ENCODE measurements around the gene DELE1. TPM values are rescaled to one million over a fixed set of nuclear protein-coding genes. Genes with fewer than 3 reads are reported as not detected.
"Not testable (repeated sequence)": the region's sequence is repeated elsewhere in the genome, so short reads cannot be mapped to it uniquely, and the experiment has no call there.

The DELE1 gene
- total RNA-seq, 1 donor from 2014 or later = 50.6 TPM

DNA sequence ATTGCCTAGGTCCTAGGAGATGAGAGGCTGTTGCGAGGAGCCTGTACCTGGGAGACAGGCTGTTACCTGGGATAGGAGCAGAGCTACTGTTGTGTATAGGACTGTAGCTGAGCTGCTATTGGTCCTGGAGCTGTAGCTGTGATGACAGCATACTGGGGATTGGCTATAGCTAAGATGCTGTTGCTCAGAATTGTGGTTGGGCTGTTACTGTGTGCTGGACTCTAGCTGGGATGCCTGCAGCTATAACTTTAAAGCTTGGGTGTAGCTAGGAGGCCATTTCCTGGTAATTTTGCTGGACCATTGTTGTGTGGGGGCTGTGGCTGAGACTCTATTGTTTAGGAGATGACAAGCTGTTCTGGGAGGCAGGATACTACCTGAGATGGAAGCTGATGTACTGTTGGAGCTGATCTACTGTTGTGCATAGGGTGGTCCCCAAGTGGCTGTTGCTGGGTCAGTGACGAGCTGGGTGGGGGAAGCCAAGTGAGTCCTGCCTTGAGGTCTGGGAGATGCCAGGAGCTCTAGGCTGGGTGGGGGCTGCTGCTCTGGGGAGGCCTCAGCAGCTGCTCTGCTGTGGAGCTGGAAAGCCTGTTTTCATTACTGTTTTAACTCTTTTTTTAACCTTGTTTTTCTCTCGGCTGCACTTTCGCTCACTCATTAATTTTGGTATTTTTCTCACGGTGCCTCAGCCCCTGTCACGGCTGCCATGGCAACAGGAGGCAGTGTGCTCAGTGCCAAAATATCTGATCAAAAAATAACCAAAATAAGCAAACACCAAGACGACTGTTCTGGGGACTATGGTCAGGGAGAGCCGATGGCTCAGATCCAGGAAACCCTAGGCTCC lies 42.5 kb upstream of the DELE1 start:
- TF ChIP-seq, protein P1, sequence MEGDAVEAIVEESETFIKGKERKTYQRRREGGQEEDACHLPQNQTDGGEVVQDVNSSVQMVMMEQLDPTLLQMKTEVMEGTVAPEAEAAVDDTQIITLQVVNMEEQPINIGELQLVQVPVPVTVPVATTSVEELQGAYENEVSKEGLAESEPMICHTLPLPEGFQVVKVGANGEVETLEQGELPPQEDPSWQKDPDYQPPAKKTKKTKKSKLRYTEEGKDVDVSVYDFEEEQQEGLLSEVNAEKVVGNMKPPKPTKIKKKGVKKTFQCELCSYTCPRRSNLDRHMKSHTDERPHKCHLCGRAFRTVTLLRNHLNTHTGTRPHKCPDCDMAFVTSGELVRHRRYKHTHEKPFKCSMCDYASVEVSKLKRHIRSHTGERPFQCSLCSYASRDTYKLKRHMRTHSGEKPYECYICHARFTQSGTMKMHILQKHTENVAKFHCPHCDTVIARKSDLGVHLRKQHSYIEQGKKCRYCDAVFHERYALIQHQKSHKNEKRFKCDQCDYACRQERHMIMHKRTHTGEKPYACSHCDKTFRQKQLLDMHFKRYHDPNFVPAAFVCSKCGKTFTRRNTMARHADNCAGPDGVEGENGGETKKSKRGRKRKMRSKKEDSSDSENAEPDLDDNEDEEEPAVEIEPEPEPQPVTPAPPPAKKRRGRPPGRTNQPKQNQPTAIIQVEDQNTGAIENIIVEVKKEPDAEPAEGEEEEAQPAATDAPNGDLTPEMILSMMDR (conservative IDR thresholded peaks at IDR 0.05; ENCODE audit: low read depth, low read length) = no peak
- H3K4me3 ChIP-seq (ENCODE audit: low read depth, low read length) = no peak overlapping the region
- no peak for DNase-seq (ENCODE audit: low read depth)

DNA sequence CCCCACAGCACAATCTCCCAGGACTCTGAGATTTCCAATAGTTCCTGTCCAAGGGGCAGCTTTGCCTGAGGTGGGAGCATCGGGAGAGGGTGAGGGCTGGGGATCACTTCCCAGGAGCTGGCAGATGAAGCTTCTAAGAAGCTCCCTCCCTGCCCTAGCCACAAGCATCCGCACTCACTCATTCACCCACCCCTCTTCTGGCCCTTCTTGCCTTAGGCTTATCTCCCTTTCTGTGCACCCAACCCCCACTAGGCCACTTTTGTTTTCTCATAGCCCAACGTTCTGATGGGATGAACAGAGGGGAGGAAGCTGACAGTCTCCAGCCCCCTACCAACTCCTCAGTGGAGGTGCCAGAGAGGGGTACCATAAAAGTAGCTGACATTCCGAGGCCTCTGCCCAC lies 41.8 kb upstream of the DELE1 start:
- H3K4me3 ChIP-seq (ENCODE audit: low read depth, low read length) = no peak overlapping the region
- no peak for DNase-seq (ENCODE audit: low read depth)
- TF ChIP-seq, protein P1 (conservative IDR thresholded peaks at IDR 0.05; ENCODE audit: low read depth, low read length) = no peak

DNA sequence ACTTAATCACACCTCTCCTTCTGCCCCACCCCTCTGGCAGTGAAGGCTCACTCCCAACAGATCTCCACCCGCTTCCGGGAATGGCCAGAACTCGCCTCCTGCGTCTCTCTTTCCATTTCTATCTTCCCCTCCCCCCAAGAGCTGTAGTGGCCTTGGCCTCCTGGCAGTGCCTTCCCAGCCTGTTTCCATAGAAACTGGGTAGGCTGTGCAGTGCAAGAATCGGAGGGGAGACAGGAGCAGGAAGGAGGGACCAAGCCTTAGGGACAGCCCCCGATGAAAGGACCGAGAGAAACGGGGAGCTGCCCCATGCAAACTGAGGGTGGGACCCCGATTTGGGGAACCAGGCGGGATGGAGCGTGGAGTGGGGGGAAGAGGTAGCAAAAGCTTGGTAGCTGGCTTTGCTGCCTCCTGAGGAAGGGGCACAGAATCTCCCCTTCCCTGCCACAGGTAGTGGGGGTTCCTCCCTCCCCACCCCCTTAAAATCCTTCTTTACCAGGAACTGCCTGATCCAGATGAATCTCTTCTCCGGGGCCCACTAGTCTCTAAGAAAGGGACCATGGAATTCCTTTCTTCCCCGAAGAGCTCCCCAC lies 41.0 kb upstream of the DELE1 start:
- no peak for DNase-seq (ENCODE audit: low read depth)
- TF ChIP-seq, protein P1 (conservative IDR thresholded peaks at IDR 0.05; ENCODE audit: low read depth, low read length) = no peak
- H3K4me3 ChIP-seq (ENCODE audit: low read depth, low read length) = no peak overlapping the region

DNA sequence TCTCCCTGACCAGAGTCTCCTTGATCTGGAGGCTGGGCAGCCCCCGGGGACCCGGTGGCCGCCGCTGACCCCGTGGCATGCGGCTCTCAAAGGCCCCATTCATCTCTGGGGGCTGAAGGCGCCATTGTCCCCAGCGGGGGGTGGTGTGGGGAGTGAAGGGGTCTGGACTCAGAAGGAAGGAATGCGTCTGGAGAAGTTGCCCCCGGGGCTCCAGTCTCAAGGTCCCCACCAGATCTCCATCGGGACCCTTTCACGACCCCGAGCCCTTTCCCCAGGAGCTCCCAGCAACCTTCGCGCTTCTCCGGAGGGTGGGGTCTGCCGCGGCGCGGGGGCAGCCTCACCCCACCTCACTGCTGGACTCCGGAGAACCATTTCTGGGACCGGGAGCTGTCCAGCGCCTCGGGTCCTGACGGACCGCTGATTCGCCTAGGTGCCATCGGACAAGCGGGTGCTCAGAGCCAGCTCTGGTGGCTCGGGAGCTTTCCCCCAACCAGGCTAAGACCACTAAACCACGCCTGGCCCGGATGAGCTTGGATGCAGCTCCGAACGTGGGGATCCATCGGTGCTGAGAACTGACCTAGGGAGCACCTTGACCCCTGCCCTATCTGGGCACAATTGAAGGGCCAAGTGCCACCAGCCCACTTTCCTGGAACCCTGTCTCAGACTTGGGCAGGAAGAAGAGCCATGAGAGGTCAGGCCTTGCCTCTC lies 40.3 kb upstream of the DELE1 start:
- H3K4me3 ChIP-seq (ENCODE audit: low read depth, low read length) = no peak overlapping the region
- no peak for DNase-seq (ENCODE audit: low read depth)
- TF ChIP-seq, protein P1 (conservative IDR thresholded peaks at IDR 0.05; ENCODE audit: low read depth, low read length) = no peak

DNA sequence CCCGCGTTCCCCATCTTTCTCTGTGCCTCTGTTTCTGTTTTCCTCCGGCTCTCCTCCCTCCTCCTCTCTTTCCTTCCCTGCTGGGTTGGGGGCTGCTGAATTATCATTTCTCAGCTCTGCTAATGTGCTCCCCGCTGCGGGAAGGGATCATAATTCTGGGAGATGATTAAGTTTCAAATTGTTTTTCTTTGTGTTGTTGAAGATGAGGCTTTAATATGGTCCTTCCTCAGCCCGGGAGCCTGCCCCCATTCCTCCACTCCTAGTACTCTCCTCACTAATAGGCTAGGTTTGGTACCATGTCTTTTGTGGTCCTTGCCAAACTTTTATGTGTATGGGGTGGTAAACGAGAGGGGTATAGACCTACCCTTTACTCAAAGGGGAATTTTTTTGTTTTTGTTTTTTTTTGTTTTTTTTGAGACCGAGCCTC lies 39.8 kb upstream of the DELE1 start:
- TF ChIP-seq, protein P1 (conservative IDR thresholded peaks at IDR 0.05; ENCODE audit: low read depth, low read length) = no peak
- H3K4me3 ChIP-seq (ENCODE audit: low read depth, low read length) = no peak overlapping the region
- DNase-seq (ENCODE audit: low read depth) = no peak

DNA sequence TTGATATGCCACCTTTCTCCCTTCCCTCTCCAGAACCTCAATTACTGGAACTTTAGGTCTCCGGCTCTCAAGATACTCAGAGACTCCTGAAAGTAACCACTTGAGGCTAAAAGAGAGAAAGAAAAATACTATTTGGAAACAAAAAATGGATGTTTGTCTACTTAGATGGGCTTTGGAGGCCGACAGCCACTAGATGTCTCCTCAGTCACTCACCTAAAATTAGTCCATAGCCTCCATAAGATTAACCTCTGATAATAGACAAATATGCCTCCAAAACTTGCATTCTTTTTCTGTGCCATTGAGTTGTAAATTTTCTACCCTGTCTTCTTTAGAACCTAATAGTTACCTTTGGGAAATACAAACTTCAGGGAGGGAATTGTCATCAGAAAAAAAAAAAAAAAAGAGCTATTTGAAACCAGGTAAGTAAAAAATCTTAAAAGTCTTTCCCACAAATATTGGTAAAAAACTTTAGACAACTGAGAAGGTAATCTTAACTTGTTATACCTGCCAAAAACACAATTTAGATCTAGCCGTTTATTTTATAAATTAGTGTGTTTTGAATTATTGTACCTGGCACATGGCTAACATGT lies 34.3 kb upstream of the DELE1 start:
- TF ChIP-seq, protein P1 (conservative IDR thresholded peaks at IDR 0.05; ENCODE audit: low read depth, low read length) = peak; percentile 58
- no peak for DNase-seq (ENCODE audit: low read depth)
- no peak overlapping the region for H3K4me3 ChIP-seq (ENCODE audit: low read depth, low read length)

DNA sequence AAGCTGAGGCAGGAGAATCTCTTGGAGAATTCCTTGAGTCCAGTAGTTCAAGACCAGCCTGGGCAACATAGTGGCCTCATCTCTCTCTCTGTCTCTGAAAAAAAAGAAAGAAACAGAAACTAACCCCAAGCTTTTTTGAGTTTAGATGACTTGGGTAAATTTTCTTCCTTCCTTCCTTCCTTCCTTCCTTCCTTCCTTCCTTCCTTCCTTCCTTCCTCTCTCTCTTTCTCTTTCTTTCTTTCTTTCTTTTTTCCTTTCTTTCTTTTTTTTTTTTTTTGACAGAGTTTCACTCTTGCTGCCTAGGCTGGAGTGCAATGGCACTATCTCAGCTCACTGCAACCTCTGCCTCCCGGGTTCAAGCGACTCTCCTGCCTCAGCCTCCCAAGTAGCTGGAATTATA lies 33.2 kb upstream of the DELE1 start:
- DNase-seq (ENCODE audit: low read depth); H3K4me3 ChIP-seq (ENCODE audit: low read depth, low read length): not testable (repeated sequence)

Measured in epithelial cell of proximal tubule (primary cell).